ENCODE data around the gene SCD5.

The SCD5 gene

GRCh38 chr4:82748810-82749470 lies 49.7 kb downstream of the SCD5 start:
- H3K27ac ChIP-seq, result no peak overlapping the region
- TF ChIP-seq CTCF (conservative IDR thresholded peaks at IDR 0.05), result no peak

GRCh38 chr4:82747686-82748575 lies 50.7 kb downstream of the SCD5 start:
- H3K27ac ChIP-seq, result no peak overlapping the region
- no peak for TF ChIP-seq ZFX (IDR thresholded peaks at IDR 0.05)
- TF ChIP-seq CTCF (conservative IDR thresholded peaks at IDR 0.05), result no peak

- no peak overlapping the region for H3K27ac ChIP-seq
- no peak for TF ChIP-seq ZFX (IDR thresholded peaks at IDR 0.05)
Observed at GRCh38 chr4:82746705-82747574, 51.7 kb downstream of the SCD5 start.

- TF ChIP-seq CTCF (conservative IDR thresholded peaks at IDR 0.05) (no peak), ZFX (IDR thresholded peaks at IDR 0.05) (no peak)
- H3K27ac ChIP-seq, result no peak overlapping the region
Observed at GRCh38 chr4:82745173-82745842, 53.3 kb downstream of the SCD5 start.

GRCh38 chr4:82744284-82744968 lies 54.2 kb downstream of the SCD5 start:
- no peak overlapping the region for H3K27ac ChIP-seq
- TF ChIP-seq CTCF (conservative IDR thresholded peaks at IDR 0.05) (no peak), ZFX (IDR thresholded peaks at IDR 0.05) (no peak)

- H3K27ac ChIP-seq, result no peak overlapping the region
- TF ChIP-seq CTCF (conservative IDR thresholded peaks at IDR 0.05), result no peak
- no peak for TF ChIP-seq ZFX (IDR thresholded peaks at IDR 0.05)
Observed at GRCh38 chr4:82741188-82741587, 57.4 kb downstream of the SCD5 start.
